Umbilical cord (tissue), 2 donors: ENCODE measurements around the gene NHSL2. TPM values are rescaled to one million over a fixed set of nuclear protein-coding genes. Genes with fewer than 3 reads are reported as not detected.
"Not testable (repeated sequence)": the region's sequence is repeated elsewhere in the genome, so short reads cannot be mapped to it uniquely, and the experiment has no call there.

ENCODE experiments used
- DNase-seq: peaks from one replicate; pipeline ENCODE4 v3.0.0-alpha.2; 2015; ENCODE audit warnings: low spot score
- total RNA-seq: library from RNA; depleted of rRNA; stranded (reverse); fragments of >200 nt; gene quantifications from one replicate; pipeline ENCODE4 v1.2.3, GENCODE V29; 2014; ENCODE audit warnings: low replicate concordance; ENCODE audit not compliant: insufficient read depth

The NHSL2 gene
- total RNA-seq, 1 donor from 2014 or later, result 25.3 TPM

GRCh38 chrX:72165551-72165950 lies 254.9 kb downstream of the NHSL2 start:
- no peak for DNase-seq

- no peak for DNase-seq
These were observed 258.5 kb downstream of the NHSL2 start for GRCh38 chrX:72169008-72169728.

- not testable (repeated sequence) for DNase-seq
These were observed 265.6 kb downstream of the NHSL2 start for GRCh38 chrX:72176289-72176688.

GRCh38 chrX:72176981-72177380 lies 266.3 kb downstream of the NHSL2 start:
- no peak for DNase-seq

GRCh38 chrX:72180539-72180938 lies 269.9 kb downstream of the NHSL2 start:
- DNase-seq, result no peak

- DNase-seq, result peak; percentile 97
These were observed 270.8 kb downstream of the NHSL2 start, which contains the start of gene PIN4 for GRCh38 chrX:72181178-72182125. Gene PIN4 (plus strand): TSS chrX:72181757. CDS start chrX:72181786, 29 bp downstream.

GRCh38 chrX:72182924-72183323 lies 272.3 kb downstream of the NHSL2 start:
- DNase-seq, result no peak

GRCh38 chrX:72201836-72202536 lies 291.3 kb downstream of the NHSL2 start:
- DNase-seq, result peak; percentile 17

Other genes starting within 250 kb of the NHSL2 start
- not detected for gene CXorf49, start 192.6 kb upstream of the NHSL2 start, total RNA-seq
- gene CXorf49B, start 147.5 kb upstream of the NHSL2 start, total RNA-seq, result not detected
- gene RTL5, start 221.1 kb downstream of the NHSL2 start, total RNA-seq, result 5.1 TPM